Endothelial cell of umbilical vein (primary cell): ENCODE measurements around the gene ASPSCR1.

Experiments used
- JUN ChIP-seq: IDR thresholded peaks from 2 replicates; pipeline ENCODE4 v1.6.1; 2011; ENCODE audit warnings: borderline replicate concordance, low read depth; ENCODE audit not compliant: insufficient read length, insufficient read depth
- MAX ChIP-seq: IDR thresholded peaks from 2 replicates; pipeline ENCODE4 v1.6.1; 2011; ENCODE audit not compliant: insufficient read depth, insufficient read length
- POLR2A ChIP-seq: IDR thresholded peaks from 2 replicates; pipeline ENCODE4 v1.6.1; 2012; ENCODE audit warnings: low read depth, mild to moderate bottlenecking, control low read depth, low read length
- TF ChIP-seq, protein P1 (sequence below), 2 donors: IDR thresholded peaks; 1 replicate in 1 of 2; 2 replicates in 1 of 2; pipeline ENCODE4 v1.5.1; 2011; ENCODE audit warnings: low read length in 2 of 2, mild to moderate bottlenecking in 2 of 2, moderate library complexity in 2 of 2, control low read depth in 1 of 2, inconsistent platforms in 1 of 2, low read depth in 1 of 2; ENCODE audit not compliant: insufficient read depth in 1 of 2; ENCODE audit errors: extremely low read depth in 1 of 2

DNA sequence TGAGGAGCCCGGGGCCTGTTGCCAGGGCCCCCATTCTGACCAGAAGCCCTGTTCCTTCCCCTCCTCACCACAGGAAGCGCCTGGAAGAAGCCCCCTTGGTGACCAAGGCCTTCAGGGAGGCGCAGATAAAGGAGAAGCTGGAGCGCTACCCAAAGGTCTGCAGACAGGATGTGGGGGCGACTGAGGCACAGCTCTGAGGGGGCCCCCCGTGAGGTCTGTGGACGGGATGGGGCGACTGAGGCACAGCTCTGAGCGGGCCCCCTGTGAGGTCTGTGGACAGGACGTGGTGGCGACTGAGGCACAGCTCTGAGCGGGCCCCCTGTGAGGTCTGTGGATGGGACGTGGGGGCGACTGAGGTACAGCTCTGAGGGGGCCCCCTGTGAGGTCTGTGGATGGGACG, 32.0 kb downstream of the ASPSCR1 start:
- no peak for TF ChIP-seq JUN
- TF ChIP-seq, protein P1, sequence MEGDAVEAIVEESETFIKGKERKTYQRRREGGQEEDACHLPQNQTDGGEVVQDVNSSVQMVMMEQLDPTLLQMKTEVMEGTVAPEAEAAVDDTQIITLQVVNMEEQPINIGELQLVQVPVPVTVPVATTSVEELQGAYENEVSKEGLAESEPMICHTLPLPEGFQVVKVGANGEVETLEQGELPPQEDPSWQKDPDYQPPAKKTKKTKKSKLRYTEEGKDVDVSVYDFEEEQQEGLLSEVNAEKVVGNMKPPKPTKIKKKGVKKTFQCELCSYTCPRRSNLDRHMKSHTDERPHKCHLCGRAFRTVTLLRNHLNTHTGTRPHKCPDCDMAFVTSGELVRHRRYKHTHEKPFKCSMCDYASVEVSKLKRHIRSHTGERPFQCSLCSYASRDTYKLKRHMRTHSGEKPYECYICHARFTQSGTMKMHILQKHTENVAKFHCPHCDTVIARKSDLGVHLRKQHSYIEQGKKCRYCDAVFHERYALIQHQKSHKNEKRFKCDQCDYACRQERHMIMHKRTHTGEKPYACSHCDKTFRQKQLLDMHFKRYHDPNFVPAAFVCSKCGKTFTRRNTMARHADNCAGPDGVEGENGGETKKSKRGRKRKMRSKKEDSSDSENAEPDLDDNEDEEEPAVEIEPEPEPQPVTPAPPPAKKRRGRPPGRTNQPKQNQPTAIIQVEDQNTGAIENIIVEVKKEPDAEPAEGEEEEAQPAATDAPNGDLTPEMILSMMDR (IDR thresholded peaks at IDR 0.05; ENCODE audit: extremely low read depth in 1 of 2, insufficient read depth in 1 of 2, low read depth in 1 of 2, low read length in 2 of 2), result no peak
- no peak for TF ChIP-seq POLR2A
- TF ChIP-seq MAX, result no peak
